Testis (tissue), 2 donors: ENCODE measurements around the gene PAGR1.

ENCODE experiments used
- CTCF ChIP-seq, 3 experiments: fragments of 450-650 bp in 2 of 3; fragments of 200-600 bp in 1 of 3; sonication (generic) in 1 of 3; IDR thresholded peaks; one replicate each; pipeline ENCODE4 v1.5.1; 2016 to 2019; ENCODE audit warnings: antibody characterized with exemption in 3 of 3, mild to moderate bottlenecking in 2 of 3, moderate library complexity in 1 of 3
- POLR2A ChIP-seq: fragments of 450-650 bp; IDR thresholded peaks from one replicate; pipeline ENCODE4 v1.6.1; 2017; ENCODE audit warnings: antibody characterized with exemption, mild to moderate bottlenecking, moderate library complexity

- no peak for TF ChIP-seq CTCF (IDR thresholded peaks at IDR 0.05)
- no peak for TF ChIP-seq POLR2A
Measured at GRCh38 chr16:29863669-29863984, 47.7 kb downstream of the PAGR1 start.
